HEK293 (cell line): ENCODE measurements around the gene CSNK1E.

Experiments
- CTCF ChIA-PET: fragments of 350-600 bp; formaldehyde crosslinking; extraction: SDS; loops from one replicate; lab custom pipeline; 2021; ENCODE audit warnings: antibody characterized with exemption; lab: Yijun Ruan, JAX
- POLR2A ChIA-PET: fragments of 300-600 bp; formaldehyde crosslinking; extraction: SDS; loops from one replicate; lab custom pipeline; 2020; ENCODE audit warnings: antibody characterized with exemption, inconsistent platforms; lab: Yijun Ruan, JAX
- H3K27ac ChIP-seq: fragments of 200-500 bp; sonication (Bioruptor generic); 2 replicates; pipeline ENCODE4 v1.5.1; 2014; ENCODE audit warnings: low read depth, low read length, control low read depth, inconsistent platforms; ENCODE audit errors: extremely low read depth
- H3K36me3 ChIP-seq, 2 experiments: fragments of 200-500 bp in 1 of 2; sonication (Bioruptor generic) in 1 of 2; 1 replicate in 1 of 2; 2 replicates in 1 of 2; pipeline ENCODE4 v1.5.1; 2014 to 2017; ENCODE audit warnings: inconsistent platforms in 2 of 2, low read length in 2 of 2; ENCODE audit not compliant: control insufficient read depth in 2 of 2, insufficient read depth in 1 of 2
- H3K4me1 ChIP-seq: fragments of 200-500 bp; sonication (Bioruptor generic); 2 replicates; pipeline ENCODE4 v1.5.1; 2014; ENCODE audit warnings: mild to moderate bottlenecking, low read length, inconsistent platforms; ENCODE audit not compliant: control insufficient read depth, insufficient read depth
- H3K4me3 ChIP-seq: 2 replicates; pipeline ENCODE4 v1.5.1; 2011; ENCODE audit warnings: low read depth, mild to moderate bottlenecking, control low read depth, low read length, moderate library complexity
- H3K9me3 ChIP-seq: fragments of 200-500 bp; sonication (Bioruptor generic); 2 replicates; pipeline ENCODE4 v1.5.1; 2014; ENCODE audit warnings: low read depth, low read length, inconsistent platforms; ENCODE audit not compliant: control insufficient read depth, insufficient read depth
- INSM2 ChIP-seq: fragments of 450-650 bp; formaldehyde crosslinking; IDR thresholded peaks from 2 replicates; pipeline ENCODE4 v1.5.1; 2016; ENCODE audit warnings: missing biosample characterization, missing genetic modification characterization
- KLF8 ChIP-seq: fragments of 450-650 bp; formaldehyde crosslinking; IDR thresholded peaks from 2 replicates; pipeline ENCODE4 v1.5.1; 2016; ENCODE audit warnings: missing biosample characterization, missing genetic modification characterization
- PATZ1 ChIP-seq: fragments of 450-650 bp; formaldehyde crosslinking; IDR thresholded peaks from 2 replicates; pipeline ENCODE4 v1.5.1; 2016; ENCODE audit warnings: missing biosample characterization, missing genetic modification characterization
- PRDM10 ChIP-seq: fragments of 450-650 bp; formaldehyde crosslinking; IDR thresholded peaks from 2 replicates; pipeline ENCODE4 v1.5.1; 2016; ENCODE audit warnings: missing biosample characterization, missing genetic modification characterization
- YY2 ChIP-seq: fragments of 450-650 bp; formaldehyde crosslinking; IDR thresholded peaks from 2 replicates; pipeline ENCODE4 v1.5.1; 2016; ENCODE audit warnings: missing biosample characterization, missing genetic modification characterization
- ZBTB10 ChIP-seq: fragments of 450-650 bp; formaldehyde crosslinking; IDR thresholded peaks from 2 replicates; pipeline ENCODE4 v1.5.1; 2016; ENCODE audit warnings: missing biosample characterization, missing genetic modification characterization
- ZBTB8A ChIP-seq: fragments of 450-650 bp; formaldehyde crosslinking; IDR thresholded peaks from 2 replicates; pipeline ENCODE4 v1.5.1; 2016; ENCODE audit warnings: missing biosample characterization, missing genetic modification characterization
- ZFP69B ChIP-seq: fragments of 450-650 bp; formaldehyde crosslinking; IDR thresholded peaks from 2 replicates; pipeline ENCODE4 v1.5.1; 2016; ENCODE audit warnings: missing biosample characterization, missing genetic modification characterization
- ZNF146 ChIP-seq: fragments of 450-650 bp; formaldehyde crosslinking; IDR thresholded peaks from 2 replicates; pipeline ENCODE4 v1.5.1; 2016; ENCODE audit warnings: missing biosample characterization, missing genetic modification characterization
- ZNF18 ChIP-seq: fragments of 450-650 bp; formaldehyde crosslinking; IDR thresholded peaks from 2 replicates; pipeline ENCODE4 v1.5.1; 2016; ENCODE audit warnings: missing biosample characterization, missing genetic modification characterization
- ZNF19 ChIP-seq: fragments of 450-650 bp; formaldehyde crosslinking; IDR thresholded peaks from 2 replicates; pipeline ENCODE4; 2016; ENCODE audit warnings: missing biosample characterization, missing genetic modification characterization, low read depth
- ZNF248 ChIP-seq: fragments of 450-650 bp; formaldehyde crosslinking; IDR thresholded peaks from 2 replicates; pipeline ENCODE4 v1.5.1; 2017; ENCODE audit warnings: missing biosample characterization, missing genetic modification characterization
- ZNF311 ChIP-seq: fragments of 450-650 bp; formaldehyde crosslinking; IDR thresholded peaks from 2 replicates; pipeline ENCODE4 v1.5.1; 2017; ENCODE audit warnings: missing biosample characterization, missing genetic modification characterization, borderline replicate concordance
- ZNF324 ChIP-seq: fragments of 450-650 bp; formaldehyde crosslinking; IDR thresholded peaks from 2 replicates; pipeline ENCODE4 v1.5.1; 2016; ENCODE audit warnings: missing biosample characterization, missing genetic modification characterization
- ZNF391 ChIP-seq: fragments of 450-650 bp; formaldehyde crosslinking; IDR thresholded peaks from 2 replicates; pipeline ENCODE4 v1.5.1; 2016; ENCODE audit warnings: low read depth, missing biosample characterization, missing genetic modification characterization, borderline replicate concordance
- ZNF561 ChIP-seq: fragments of 450-650 bp; IDR thresholded peaks from 2 replicates; pipeline ENCODE4 v1.5.1; 2018; ENCODE audit warnings: missing biosample characterization, missing genetic modification characterization, borderline replicate concordance
- ZNF624 ChIP-seq: fragments of 450-650 bp; formaldehyde crosslinking; IDR thresholded peaks from 2 replicates; pipeline ENCODE4 v1.5.1; 2017; ENCODE audit warnings: missing biosample characterization, missing genetic modification characterization
- ZNF777 ChIP-seq: fragments of 450-650 bp; formaldehyde crosslinking; IDR thresholded peaks from 2 replicates; pipeline ENCODE4 v1.5.1; 2017; ENCODE audit warnings: missing biosample characterization, missing genetic modification characterization, borderline replicate concordance

Gene CSNK1E

GRCh38 chr22:38298312-38299005 lies 18.8 kb downstream of the CSNK1E start (continued):
- TF ChIP-seq ZBTB10 (no peak), YY2 (no peak), ZNF561 (tag by site-specific recombination) (no peak), ZFP69B (tag by site-specific recombination) (no peak), ZNF391 (tag by site-specific recombination) (no peak), ZNF146 (no peak), INSM2 (no peak), ZNF324 (no peak), KLF8 (no peak), ZNF777 (tag by site-specific recombination) (no peak), ZNF248 (tag by site-specific recombination) (no peak), ZNF19 (tag by site-specific recombination) (no peak), ZBTB8A (tag by site-specific recombination) (no peak), PRDM10 (no peak), ZNF624 (no peak)
- TF ChIP-seq, all 188 proteins: peak for 4

GRCh38 chr22:38296372-38296771 lies 20.9 kb downstream of the CSNK1E start:
- peaks cover 38 to 98% of the 10 kb centered on the region in 2 experiments for H3K36me3 ChIP-seq
- no peak overlapping the region for H3K27ac ChIP-seq
- H3K4me1 ChIP-seq, result no peaks in the 10 kb centered on the region
- CTCF ChIA-PET, result interaction anchor here (0.9 to 2.1 kb wide), 3 partner anchors 9 to 244 kb away, joined by 3 to 7 read pairs (median 3); no protein-coding TSS in a partner anchor
- POLR2A ChIA-PET, result interaction anchor here (1.0 kb wide), 1 partner anchor 10 kb away, joined by 4 read pairs; no protein-coding TSS in a partner anchor
- H3K4me3 ChIP-seq, result no peak overlapping the region
- H3K9me3 ChIP-seq, result no peaks in the 10 kb centered on the region
- TF ChIP-seq ZFP69B (tag by site-specific recombination) (no peak), ZNF311 (tag by site-specific recombination) (no peak), PATZ1 (tag by site-specific recombination) (no peak), ZNF18 (tag by site-specific recombination) (no peak)
